Pulmonary artery endothelial cell (primary cell): Measurements from ENCODE around the gene CLHC1. TPM values are rescaled to one million over a fixed set of nuclear protein-coding genes. Genes with fewer than 3 reads are reported as not detected.
"Not testable (repeated sequence)": the region's sequence is repeated elsewhere in the genome, so short reads cannot be mapped to it uniquely, and the experiment has no call there.

Experiments used
- DNase-seq: peaks from one replicate; pipeline ENCODE4 v3.0.0-alpha.2; 2011; ENCODE audit warnings: low read depth, low spot score
- total RNA-seq: library from RNA; depleted of rRNA; stranded (reverse); fragments of >200 nt; gene quantifications from 2 replicates; pipeline ENCODE4 v1.2.3, GENCODE V29; 2014

CLHC1 gene
- total RNA-seq, 1 donor from 2014 or later, result 3.4 TPM

DNA sequence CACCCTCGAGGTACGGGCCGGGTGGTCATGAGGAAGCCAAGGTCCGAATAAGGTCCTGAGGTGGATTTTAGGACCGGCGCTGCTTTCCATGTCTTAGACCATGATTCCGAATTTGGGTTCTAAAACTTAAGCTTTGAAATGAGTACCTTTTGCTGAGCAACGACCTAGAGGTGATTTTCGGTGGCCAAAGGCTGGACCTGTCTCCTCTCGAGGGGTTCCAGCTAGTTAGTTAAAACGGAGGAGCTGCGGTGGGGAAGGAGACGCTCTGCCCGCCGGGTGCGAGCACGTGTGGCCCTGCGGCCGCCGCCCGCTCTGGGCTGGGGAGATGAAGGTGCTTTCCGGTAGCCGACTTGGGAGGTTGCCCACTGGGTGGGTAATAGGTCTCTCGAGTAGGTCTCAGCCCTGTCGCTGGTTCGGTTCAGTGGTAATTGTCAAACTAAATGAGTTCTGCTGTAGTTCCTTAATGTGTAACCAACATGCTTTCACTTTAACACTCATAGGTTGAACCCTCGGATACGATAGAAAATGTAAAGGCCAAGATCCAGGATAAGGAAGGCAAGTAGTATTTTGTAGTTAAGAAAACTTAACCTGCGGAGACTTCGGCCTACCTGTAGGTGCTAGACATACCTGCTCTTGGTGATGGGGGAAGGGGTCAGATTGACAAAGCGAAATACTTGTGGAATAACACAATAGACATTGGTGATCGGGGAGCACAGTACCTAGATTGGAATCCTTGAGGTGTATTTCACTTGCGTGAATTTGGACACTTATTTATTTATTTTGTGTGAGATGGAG, 967 bp upstream of the CLHC1 start:
- DNase-seq, result no peak

DNA sequence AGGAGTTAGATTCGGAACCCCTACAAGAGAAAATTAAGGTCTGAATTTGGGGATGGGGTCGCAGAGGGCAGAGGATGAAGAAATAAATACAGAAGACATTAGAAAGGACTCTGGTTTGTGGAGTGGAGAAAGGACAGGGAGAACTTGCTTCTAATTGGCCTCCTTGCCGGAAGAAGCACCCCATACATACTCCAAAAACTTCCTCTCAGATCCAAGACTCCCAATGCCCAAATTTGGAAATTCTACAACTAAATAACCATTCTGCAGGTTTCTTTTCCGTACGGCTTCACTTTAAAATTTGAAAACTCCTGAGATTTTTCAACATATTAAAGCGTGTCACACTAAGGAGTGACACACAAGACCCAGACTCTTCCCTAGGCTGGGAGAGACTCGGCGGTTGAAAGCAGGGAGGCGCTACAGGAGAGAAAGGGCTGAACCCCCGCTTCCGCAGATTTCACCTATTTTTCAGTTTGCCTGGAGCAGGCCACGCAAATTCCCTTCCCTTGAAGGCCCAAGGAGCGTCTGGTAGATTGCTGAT, 478 bp downstream of the CLHC1 start:
- DNase-seq, result no peak

- no peak for DNase-seq
Observed at GRCh38 chr2:55230551-55230950, 1.5 kb downstream of the CLHC1 start.

DNA sequence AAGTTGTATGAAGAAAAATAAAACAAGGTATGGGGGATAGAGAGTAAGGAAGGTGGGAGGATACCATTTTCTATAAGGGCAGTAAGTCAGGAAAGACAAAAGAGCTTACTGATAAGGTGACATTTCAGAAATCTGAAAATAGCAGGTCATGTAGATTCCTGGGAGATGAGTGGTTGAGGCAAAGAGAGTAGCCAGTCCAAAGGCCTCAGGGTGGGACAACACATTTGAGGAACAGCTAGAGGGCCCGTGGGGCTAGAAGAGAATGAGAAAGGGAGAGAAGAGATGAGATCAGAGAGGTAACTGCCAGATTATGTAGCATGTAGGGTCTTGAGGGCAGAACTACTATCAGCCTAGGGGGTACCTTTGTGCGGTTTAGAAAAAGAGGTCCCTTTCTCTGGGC, 2.9 kb downstream of the CLHC1 start:
- DNase-seq, result no peak

DNA sequence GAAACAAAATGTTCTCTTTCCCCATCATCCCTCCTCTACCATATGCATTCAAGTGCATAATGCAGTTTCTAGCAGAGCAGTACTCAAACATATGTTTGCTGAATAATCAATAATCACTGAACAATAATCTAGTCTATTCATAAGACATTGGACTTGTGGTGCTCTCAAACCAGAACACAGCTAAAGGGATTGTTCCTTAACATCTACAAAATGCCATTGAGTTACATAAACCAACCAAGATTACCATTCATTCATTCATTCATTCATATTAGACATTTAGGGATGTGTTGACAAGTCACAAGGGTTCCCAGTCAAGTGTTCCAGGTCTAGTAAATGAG, 3.9 kb downstream of the CLHC1 start:
- no peak for DNase-seq

- peak; percentile 20 for DNase-seq
Observed at GRCh38 chr2:55227437-55228225, 4.5 kb downstream of the CLHC1 start.

- DNase-seq, result no peak
Observed at GRCh38 chr2:55225481-55226020, 6.5 kb downstream of the CLHC1 start.

DNA sequence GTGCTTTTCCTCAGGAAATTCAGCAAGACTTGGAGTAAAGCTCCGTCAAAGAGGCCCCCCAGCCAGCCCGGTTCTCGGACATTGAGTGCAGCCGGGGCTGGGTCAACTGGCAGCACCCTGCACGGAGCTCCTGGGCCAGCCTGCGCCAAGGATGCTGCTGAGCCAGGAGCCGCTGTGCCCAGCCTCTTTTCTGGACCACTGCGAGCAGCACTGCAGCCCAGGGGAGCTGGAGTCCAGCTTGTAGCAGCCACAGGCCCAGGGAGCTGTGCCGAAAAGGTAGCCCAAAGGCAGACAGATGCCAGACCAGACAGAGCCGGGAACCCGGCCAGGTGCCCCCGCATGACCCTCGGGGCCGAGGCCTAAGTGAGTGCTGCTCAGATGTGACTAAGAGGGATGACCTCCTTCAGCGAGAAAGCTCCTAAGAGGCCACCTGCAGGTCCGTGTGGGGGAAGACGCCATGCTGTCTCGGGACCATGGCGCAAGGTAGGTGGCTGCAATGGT, 7.3 kb downstream of the CLHC1 start:
- DNase-seq, result no peak

DNA sequence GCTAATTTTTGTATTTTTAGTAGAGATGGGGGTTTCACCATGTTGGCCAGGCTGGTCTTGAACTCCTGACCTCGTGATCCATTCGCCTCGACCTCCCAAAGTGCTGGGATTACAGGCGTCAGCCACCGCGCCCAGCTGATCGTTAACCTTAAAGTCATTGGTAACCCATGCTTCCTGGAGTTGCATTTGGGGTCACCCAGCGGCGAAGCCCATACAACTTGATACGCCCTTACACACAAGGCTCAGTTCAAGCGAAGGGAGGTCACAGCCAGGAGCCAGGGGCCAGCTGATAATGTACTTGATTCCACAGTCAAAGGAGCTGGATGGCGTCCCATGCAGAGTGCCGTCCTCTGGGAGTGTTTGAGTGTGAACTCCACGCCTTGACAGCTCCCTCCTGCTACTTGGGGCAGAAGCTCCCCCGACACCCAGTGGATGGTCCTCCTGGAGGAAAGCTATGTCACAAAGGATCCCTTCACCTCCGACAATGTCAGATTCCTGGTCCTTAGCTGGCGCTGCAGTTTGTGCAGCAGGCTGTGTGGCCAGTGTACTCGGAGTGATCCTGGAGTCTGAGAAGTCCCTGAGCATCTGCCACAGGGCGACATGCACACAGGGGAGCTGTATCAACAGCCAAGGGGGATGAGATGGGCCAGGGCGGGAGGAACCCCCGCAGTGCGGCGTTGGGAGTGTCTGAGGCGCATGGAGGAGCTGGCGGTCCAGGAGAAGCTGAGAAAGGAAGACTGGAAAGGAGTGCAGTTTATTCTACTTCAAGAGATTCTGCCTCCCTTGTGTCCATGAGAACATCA, 7.9 kb downstream of the CLHC1 start:
- no peak for DNase-seq

GRCh38 chr2:55213822-55214221, 18.3 kb downstream of the CLHC1 start:
- no peak for DNase-seq

GRCh38 chr2:55204950-55205349, 27.1 kb downstream of the CLHC1 start:
- no peak for DNase-seq

DNA sequence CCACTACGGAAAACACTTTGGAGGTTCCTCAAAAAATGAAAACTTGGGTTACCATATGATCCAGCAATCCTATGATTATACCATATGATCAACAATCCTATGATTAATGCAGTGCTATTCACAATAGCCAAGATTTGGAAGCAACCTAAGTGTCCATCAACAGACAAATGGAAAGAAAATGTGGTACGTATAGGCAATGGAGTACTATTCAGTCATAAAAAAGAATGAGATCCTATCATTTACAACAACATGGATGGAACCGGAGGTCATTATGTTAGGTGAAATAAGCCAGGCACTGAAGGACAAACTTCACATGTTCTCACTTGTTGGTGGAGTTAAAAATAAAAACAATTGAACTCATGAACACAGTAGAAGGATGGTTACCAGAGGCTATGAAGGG, 27.6 kb downstream of the CLHC1 start:
- DNase-seq, result no peak

GRCh38 chr2:55200416-55200815, 31.7 kb downstream of the CLHC1 start:
- DNase-seq, result no peak

GRCh38 chr2:55196526-55196925, 35.6 kb downstream of the CLHC1 start:
- DNase-seq, result no peak

- DNase-seq, result not testable (repeated sequence)
Observed at GRCh38 chr2:55191888-55192287, 40.2 kb downstream of the CLHC1 start.

- DNase-seq, result not testable (repeated sequence)
Observed at GRCh38 chr2:55186837-55187236, 45.3 kb downstream of the CLHC1 start.

- no peak for DNase-seq
Observed at GRCh38 chr2:55180374-55180773, 51.7 kb downstream of the CLHC1 start.

- DNase-seq, result no peak
Observed at GRCh38 chr2:55176094-55176415, 56.0 kb downstream of the CLHC1 start.

DNA sequence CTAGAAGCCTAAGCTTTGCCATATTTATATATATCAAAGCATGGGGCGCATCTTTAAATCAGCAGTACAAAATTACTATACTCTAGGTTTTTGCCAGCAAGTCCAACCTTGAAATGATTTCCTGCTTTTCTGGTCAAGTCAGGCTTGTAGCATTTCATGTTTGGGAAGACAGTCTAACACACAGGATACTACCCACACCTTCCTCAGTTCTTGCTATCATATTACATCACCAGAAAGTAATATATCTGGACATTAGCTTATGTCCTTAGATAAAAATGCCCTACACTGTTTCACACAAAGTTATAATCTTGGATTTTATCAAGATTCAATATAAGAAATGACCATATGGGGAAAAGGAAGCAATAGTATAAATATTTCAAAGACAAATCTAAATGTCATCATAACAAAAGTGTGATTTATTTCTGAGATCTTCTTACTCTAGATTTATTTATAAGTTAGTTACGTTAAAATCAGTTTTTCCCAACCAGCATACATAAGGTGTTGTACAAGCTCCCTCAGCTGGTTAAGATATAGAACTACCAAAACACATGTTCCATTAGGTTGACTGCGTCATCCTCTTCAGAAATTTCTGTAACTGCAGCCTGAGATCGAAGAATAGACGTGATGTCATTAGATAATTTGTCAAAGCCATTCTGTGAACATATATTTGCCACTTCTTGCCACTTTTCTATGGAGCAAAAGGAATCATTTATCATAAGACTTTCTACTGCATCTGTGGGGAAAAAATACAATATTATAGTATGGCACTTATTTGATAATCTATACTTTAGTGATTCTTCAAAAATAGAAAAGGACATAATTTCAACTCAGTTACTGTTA, 56.6 kb downstream of the CLHC1 start:
- peak; percentile 44 for DNase-seq

DNA sequence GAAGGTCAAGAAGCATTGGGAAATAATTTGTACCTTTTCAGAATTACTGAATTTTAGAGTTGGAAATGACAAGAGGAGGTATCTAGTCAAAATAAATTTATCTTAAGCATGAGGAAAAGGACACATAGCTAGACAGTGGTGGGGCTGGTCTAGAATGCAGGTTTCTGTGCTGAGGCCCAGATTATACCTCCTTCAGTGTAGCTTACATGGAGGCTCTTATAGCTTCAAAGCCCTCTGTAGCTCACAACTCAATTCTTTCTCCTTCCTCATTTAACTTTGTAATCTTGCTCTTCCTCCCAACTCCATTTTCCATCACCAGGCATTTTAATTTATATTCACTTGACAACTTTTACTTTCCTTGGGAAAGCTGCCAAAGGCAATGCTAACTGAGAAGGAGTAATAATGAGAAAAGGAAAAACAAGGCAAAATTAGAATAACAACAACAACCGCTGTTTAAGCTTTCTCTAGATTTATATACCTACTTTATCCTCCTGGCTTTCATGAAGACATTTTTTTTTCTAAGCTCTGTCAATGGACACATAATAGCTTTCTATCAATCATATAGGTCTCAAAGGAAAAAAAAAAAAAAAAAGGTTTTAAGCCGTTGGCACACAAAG, 58.5 kb downstream of the CLHC1 start:
- DNase-seq, result no peak
